HG03378 (cell line): Measurements from ENCODE around the gene PCDHGB1.
A peak's percentile ranks its signal among the peaks of the same experiment; 100 is the strongest.
"Not testable (repeated sequence)": the region's sequence is repeated elsewhere in the genome, so short reads cannot be mapped to it uniquely, and the experiment has no call there.

Experiments
- ATAC-seq: cut with Tn5 transposase; IDR thresholded peaks from one replicate; pipeline ENCODE4 v1.9.1; 2021; ENCODE audit warnings: mild to moderate bottlenecking, moderate library complexity; ENCODE audit not compliant: unreplicated experiment

PCDHGB1 gene

GRCh38 chr5:141349917-141350619 lies at the start of gene PCDHGB1:
TSS of gene PCDHGB1 (plus strand) at chr5:141350099. CDS start at chr5:141350261, 162 bp downstream.
- no peak for ATAC-seq

- ATAC-seq, result no peak
These were observed 46.1 kb upstream of the PCDHGB1 start, which contains the start of gene SLC25A2 for GRCh38 chr5:141303756-141304155. TSS of gene SLC25A2 (minus strand) at chr5:141304049. CDS start at chr5:141303865, 184 bp downstream.

GRCh38 chr5:141306630-141307029 lies 43.3 kb upstream of the PCDHGB1 start:
- no peak for ATAC-seq

- no peak for ATAC-seq
These were observed 36.2 kb upstream of the PCDHGB1 start for GRCh38 chr5:141313711-141314110.

- ATAC-seq, result not testable (repeated sequence)
These were observed 32.9 kb upstream of the PCDHGB1 start for GRCh38 chr5:141316963-141317362.

- ATAC-seq, result no peak
These were observed 30.7 kb upstream of the PCDHGB1 start for GRCh38 chr5:141319202-141319601.

GRCh38 chr5:141319699-141320098 lies 30.2 kb upstream of the PCDHGB1 start:
- ATAC-seq, result no peak

GRCh38 chr5:141320225-141321169 lies 29.4 kb upstream of the PCDHGB1 start, which contains the start of gene TAF7:
TSS of gene TAF7 (minus strand) at chr5:141320784. CDS start at chr5:141320044, 740 bp downstream.
- ATAC-seq, result peak; percentile 81

- no peak for ATAC-seq
These were observed 27.6 kb upstream of the PCDHGB1 start for GRCh38 chr5:141322261-141322660.

- ATAC-seq, result peak; percentile 83
These were observed 23.6 kb upstream of the PCDHGB1 start for GRCh38 chr5:141326088-141326854.

GRCh38 chr5:141328231-141328630 lies 21.7 kb upstream of the PCDHGB1 start:
- ATAC-seq, result no peak

GRCh38 chr5:141330299-141331080 lies 19.4 kb upstream of the PCDHGB1 start, which contains the start of gene PCDHGA1:
TSS of gene PCDHGA1 (plus strand) at chr5:141330514.
- peak; percentile 46 for ATAC-seq

GRCh38 chr5:141332571-141332970 lies 17.3 kb upstream of the PCDHGB1 start:
- ATAC-seq, result not testable (repeated sequence)

- no peak for ATAC-seq
These were observed 11.2 kb upstream of the PCDHGB1 start, which contains the start of gene PCDHGA2 for GRCh38 chr5:141338538-141339306. TSS of gene PCDHGA2 (plus strand) at chr5:141338760.

- ATAC-seq, result not testable (repeated sequence)
These were observed 9.0 kb upstream of the PCDHGB1 start for GRCh38 chr5:141340781-141341354.

- no peak for ATAC-seq
These were observed 7.1 kb upstream of the PCDHGB1 start for GRCh38 chr5:141342773-141343172.

GRCh38 chr5:141343242-141343952 lies 6.5 kb upstream of the PCDHGB1 start, which contains the start of gene PCDHGA3:
TSS of gene PCDHGA3 (plus strand) at chr5:141343829. CDS start at chr5:141344034, 205 bp downstream.
- no peak for ATAC-seq

GRCh38 chr5:141343953-141344463 lies 5.9 kb upstream of the PCDHGB1 start:
- ATAC-seq, result no peak
